ENCODE data around the gene MAS1L.

Gene MAS1L

GRCh38 chr6:29502597-29502996, 14.8 kb upstream of the MAS1L start:
- no peak for TF ChIP-seq FOXP2 (optimal IDR thresholded peaks at IDR 0.05; ENCODE audit: borderline replicate concordance, extremely low read depth, extremely low read length, insufficient read depth)
- no peak for TF ChIP-seq TAF1 (IDR thresholded peaks at IDR 0.05; ENCODE audit: borderline replicate concordance, insufficient read depth, low read length)
- TF ChIP-seq POLR2AphosphoS5 (IDR thresholded peaks at IDR 0.05; ENCODE audit: low read depth, low read length): no peak
- no peak for TF ChIP-seq SIN3A (IDR thresholded peaks at IDR 0.05; ENCODE audit: borderline replicate concordance, insufficient read depth, low read length)
- TF ChIP-seq REST (IDR thresholded peaks at IDR 0.05; ENCODE audit: insufficient read depth in 1 of 2, low read depth in 2 of 2, low read length in 2 of 2): no peak

- TF ChIP-seq POLR2AphosphoS5 (IDR thresholded peaks at IDR 0.05; ENCODE audit: low read depth, low read length) (no peak), SIN3A (IDR thresholded peaks at IDR 0.05; ENCODE audit: borderline replicate concordance, insufficient read depth, low read length) (no peak)
These were observed 14.4 kb upstream of the MAS1L start for GRCh38 chr6:29502181-29502580.

- TF ChIP-seq POLR2AphosphoS5 (IDR thresholded peaks at IDR 0.05; ENCODE audit: low read depth, low read length) (no peak), FOXP2 (optimal IDR thresholded peaks at IDR 0.05; ENCODE audit: borderline replicate concordance, extremely low read depth, extremely low read length, insufficient read depth) (no peak), TAF1 (IDR thresholded peaks at IDR 0.05; ENCODE audit: borderline replicate concordance, insufficient read depth, low read length) (no peak), REST (IDR thresholded peaks at IDR 0.05; ENCODE audit: insufficient read depth in 1 of 2, low read depth in 2 of 2, low read length in 2 of 2) (no peak), SIN3A (IDR thresholded peaks at IDR 0.05; ENCODE audit: borderline replicate concordance, insufficient read depth, low read length) (no peak)
These were observed 13.3 kb upstream of the MAS1L start for GRCh38 chr6:29501106-29501505.

- no peak for TF ChIP-seq TAF1 (IDR thresholded peaks at IDR 0.05; ENCODE audit: borderline replicate concordance, insufficient read depth, low read length)
- no peak for TF ChIP-seq POLR2AphosphoS5 (IDR thresholded peaks at IDR 0.05; ENCODE audit: low read depth, low read length)
- TF ChIP-seq REST (IDR thresholded peaks at IDR 0.05; ENCODE audit: insufficient read depth in 1 of 2, low read depth in 2 of 2, low read length in 2 of 2): no peak
- TF ChIP-seq FOXP2 (optimal IDR thresholded peaks at IDR 0.05; ENCODE audit: borderline replicate concordance, extremely low read depth, extremely low read length, insufficient read depth): no peak
- TF ChIP-seq SIN3A (IDR thresholded peaks at IDR 0.05; ENCODE audit: borderline replicate concordance, insufficient read depth, low read length): no peak
These were observed 12.8 kb upstream of the MAS1L start for GRCh38 chr6:29500594-29500993.

GRCh38 chr6:29499704-29500103, 11.9 kb upstream of the MAS1L start:
- TF ChIP-seq REST (IDR thresholded peaks at IDR 0.05; ENCODE audit: insufficient read depth in 1 of 2, low read depth in 2 of 2, low read length in 2 of 2) (no peak), POLR2AphosphoS5 (IDR thresholded peaks at IDR 0.05; ENCODE audit: low read depth, low read length) (no peak), FOXP2 (optimal IDR thresholded peaks at IDR 0.05; ENCODE audit: borderline replicate concordance, extremely low read depth, extremely low read length, insufficient read depth) (no peak), SIN3A (IDR thresholded peaks at IDR 0.05; ENCODE audit: borderline replicate concordance, insufficient read depth, low read length) (no peak), TAF1 (IDR thresholded peaks at IDR 0.05; ENCODE audit: borderline replicate concordance, insufficient read depth, low read length) (no peak)

Data from PFSK-1 (cell line).